GM04503 (cell line): ENCODE data around the gene AUNIP.

Source experiments
- DNase-seq: peaks from one replicate; pipeline ENCODE4 v3.0.0-alpha.2; 2012; ENCODE audit warnings: low read depth

AUNIP gene

DNA sequence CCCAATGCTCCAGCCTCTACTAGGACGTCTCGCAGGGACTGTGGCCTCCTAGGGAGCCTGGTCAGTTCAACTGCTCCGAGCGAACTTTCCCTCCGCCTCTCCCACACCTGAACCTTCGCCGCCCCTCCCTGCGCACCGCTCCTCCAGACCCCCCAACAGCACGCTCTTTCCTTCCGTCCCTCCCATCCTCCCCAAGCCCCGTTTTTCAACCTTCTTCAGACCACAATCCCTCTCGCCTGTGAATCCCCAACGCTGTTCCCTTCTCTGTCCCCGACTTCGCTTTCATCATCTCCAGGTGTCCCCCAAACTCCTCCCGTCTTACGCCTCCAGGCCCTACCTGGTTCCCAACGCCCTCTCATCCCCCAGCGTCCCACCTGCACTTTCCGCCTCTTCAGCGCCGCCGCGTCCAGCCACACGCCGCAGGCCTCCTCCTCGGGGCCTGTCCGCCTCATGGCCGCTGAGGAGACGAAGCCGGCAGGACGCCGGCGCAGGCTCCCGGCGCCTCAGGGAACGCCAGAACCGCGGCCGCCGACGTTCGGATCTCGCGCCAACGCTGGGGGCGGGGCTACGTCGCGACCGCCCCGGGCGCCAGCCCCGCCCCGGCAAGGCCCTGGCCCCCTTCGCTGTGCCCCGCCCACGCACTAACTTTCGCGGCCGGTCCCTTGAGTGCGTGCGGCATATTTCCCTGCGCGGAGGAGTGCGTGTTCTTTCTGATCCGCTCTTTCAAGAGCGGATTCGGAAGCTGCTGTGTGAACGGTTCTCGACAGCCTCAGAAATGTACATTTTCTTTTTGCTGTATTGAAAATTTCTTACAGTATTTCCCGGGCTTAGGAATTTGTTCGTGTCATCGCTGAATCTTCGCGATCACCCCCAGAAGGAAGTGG, at the start of gene AUNIP:
Gene AUNIP (minus strand): TSS at position 552 of the 884 bp plus-strand sequence. CDS start 100 bp downstream, at position 452.
- DNase-seq = peak; percentile 45

GRCh38 chr1:25909040-25909439, 49.8 kb upstream of the AUNIP start:
- DNase-seq = no peak

GRCh38 chr1:25908161-25908560, 48.9 kb upstream of the AUNIP start:
- DNase-seq = no peak

GRCh38 chr1:25907601-25908000, 48.3 kb upstream of the AUNIP start:
- DNase-seq = no peak

DNA sequence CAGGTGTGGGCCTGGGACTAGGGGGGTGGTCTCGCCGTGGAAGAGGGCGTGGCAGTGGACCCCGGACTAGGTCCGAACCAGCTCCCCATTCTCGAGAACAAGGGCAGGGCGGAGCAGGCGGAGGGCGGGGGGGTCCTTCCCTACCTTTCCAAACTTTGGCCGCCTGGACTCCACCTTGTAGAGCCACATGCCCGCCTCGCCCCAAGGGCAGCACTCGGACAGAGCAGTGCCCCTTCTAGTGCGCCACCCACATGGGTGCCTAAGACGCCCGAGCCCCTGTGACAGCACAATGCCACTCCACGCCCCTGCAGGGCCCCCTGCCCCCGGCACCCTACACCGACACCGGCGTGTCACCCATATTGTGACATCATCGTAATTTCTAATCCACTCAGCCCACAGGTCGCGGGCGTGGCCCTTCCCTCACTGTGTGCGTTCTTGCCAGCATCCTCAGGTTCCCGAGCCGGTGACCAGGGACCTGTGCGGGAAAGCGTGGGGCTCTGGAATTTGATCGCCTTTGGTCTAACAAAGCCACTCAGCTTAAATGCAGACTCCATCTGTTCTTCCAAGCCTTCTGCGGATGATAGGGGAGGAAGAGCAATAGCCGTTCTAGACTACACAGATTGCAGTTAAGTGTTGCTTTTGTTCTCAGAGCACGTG, 47.5 kb upstream of the AUNIP start:
- DNase-seq = no peak

GRCh38 chr1:25905680-25906643, 46.7 kb upstream of the AUNIP start, which contains the start of gene STMN1:
Gene STMN1, minus strand, starts transcription at chr1:25906419. Its CDS starts 1,743 bp downstream, at chr1:25904676.
- peak; percentile 27 for DNase-seq

DNA sequence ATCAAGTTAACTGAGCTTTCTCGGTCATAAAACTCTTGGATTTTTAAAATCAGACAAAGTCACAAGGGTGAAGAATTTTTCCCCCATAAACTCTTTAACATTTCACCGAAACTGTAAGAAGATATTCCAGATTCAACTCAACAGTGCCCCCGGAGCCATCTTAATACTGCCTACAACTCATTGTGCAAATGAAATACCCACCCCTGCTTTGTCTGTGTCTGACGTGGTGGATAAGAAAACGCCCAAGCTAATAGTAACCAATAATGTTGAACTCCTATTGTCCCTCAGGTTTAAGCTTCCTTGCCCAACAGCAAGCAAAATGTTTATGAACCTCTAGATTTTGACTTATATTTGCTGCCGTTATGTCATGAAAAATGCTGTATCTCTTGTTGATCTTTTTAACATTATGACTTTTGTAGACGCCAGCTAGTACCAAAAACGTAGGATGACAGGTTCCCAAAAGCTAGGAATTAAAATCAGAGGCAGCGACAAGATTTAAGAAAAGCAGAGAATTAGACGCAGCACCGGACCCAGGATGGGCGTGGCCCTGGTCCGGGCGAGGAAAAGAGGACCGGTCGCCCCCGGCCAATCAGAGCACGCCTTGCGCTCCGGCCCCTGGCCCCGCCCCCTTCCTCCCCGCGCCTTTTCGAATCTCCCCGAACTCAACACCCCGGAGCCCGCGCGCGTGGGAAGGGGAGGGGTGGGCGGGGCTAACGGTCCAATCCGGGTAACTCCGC, 45.9 kb upstream of the AUNIP start:
- peak; percentile 34 for DNase-seq

- no peak for DNase-seq
Measured at GRCh38 chr1:25903986-25904385, 44.7 kb upstream of the AUNIP start.

- no peak for DNase-seq
Measured at GRCh38 chr1:25902462-25902861, 43.2 kb upstream of the AUNIP start.

DNA sequence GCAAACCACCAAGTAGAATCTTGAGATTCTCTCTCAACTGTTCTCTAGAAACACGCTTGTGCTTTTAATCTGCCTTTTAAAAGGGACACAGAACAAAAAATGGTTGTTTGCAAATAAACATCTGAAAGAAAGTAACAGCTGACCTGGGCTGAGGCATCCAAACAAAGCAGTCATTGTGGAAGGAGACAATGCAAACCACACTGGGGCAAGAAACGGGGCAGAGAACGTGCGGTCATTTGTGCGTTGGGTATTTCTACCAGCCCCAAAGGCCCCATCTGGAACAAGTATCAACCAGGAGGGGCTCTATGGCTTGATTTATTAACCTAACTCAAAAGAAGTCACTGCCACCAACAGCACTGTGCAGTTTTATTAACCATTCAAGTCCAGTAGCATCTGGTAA, 41.0 kb upstream of the AUNIP start:
- no peak for DNase-seq

DNA sequence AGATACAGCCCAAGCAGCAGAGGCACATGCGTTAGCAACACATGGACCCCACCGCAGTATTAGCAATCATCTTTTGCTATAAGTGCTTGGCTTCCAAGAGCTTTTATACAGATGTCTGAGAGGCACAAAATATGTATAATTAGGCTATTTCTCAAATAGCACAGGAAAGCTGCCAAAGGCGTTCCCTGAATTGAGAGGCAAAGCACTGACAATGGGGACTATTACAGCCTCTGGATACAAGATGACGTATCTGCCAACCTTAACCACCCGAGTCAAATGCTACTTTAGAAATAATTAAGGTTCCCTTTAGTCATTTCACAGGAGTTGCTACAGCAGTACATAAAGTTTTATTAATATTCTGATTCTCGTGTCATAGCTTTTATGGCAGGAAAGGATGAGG, 40.5 kb upstream of the AUNIP start:
- no peak for DNase-seq

GRCh38 chr1:25898223-25899015, 39.2 kb upstream of the AUNIP start:
- no peak for DNase-seq

GRCh38 chr1:25897754-25898153, 38.5 kb upstream of the AUNIP start:
- no peak for DNase-seq

DNA sequence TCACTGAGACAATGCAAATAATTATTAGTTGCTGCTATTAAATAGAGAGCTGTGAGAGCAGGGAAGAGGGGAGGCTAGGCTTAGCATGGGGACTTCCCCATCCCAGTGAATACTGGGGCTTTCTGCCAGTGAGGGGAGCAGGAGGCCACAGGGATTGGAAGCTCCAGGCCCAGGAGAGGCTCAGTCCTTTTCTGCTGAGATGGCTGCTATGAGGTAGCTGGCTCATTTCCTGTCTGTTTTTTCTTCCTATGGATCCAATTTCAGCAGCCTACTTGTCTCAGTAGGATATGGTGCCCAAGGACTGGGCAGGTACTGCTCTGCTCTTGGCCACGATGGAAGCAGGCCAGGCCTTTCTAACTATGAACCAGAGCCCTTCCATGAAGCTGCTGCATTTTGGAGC, 37.0 kb upstream of the AUNIP start:
- no peak for DNase-seq

GRCh38 chr1:25895365-25895990, 36.2 kb upstream of the AUNIP start:
- DNase-seq = no peak

GRCh38 chr1:25893116-25893515, 33.9 kb upstream of the AUNIP start:
- no peak for DNase-seq

GRCh38 chr1:25891606-25892005, 32.3 kb upstream of the AUNIP start:
- no peak for DNase-seq

DNA sequence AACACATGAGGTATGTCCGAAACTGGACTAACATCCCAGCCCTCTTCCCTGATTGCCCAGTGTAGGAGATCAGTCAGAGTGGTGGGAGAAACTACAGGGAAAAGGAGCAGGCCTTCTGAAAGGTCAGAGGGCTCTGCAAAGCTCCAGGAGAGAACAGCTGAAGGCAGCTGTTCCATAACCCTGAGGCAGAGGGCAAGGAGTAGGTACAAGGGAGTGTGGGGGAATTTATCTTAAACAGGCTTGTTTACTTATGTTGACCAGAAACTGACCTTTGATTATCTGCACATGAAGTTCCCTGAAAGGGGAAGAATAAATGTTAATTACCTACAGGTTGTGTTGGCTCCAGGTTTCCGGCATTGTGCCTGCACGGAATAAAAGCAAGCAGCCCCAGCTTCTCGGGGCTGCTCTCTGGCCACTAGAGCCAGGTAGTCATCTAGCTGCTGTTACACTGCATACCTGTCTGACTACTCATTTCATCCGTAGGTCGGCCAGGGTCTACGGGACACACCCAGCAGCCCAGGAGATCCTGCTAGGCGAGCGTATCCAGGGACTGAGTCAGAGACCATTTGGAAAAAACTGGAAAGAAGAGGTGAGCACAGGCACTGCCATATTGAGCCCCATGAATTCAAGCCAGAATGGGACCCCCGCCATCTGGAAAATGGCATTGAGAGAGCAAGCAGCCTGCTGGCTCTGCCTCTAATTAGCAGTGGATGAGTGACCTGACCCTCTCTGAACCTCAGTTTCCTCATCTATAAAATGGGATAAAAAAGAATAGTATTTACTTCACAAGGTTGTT, 31.2 kb upstream of the AUNIP start:
- DNase-seq = no peak

GRCh38 chr1:25889470-25889869, 30.2 kb upstream of the AUNIP start:
- DNase-seq = no peak
